Measurements from ENCODE around the gene NPY2R.

NPY2R gene

GRCh38 chr4:155208258-155209054, at the start of gene NPY2R:
TSS of gene NPY2R (plus strand) at chr4:155208636. CDS start at chr4:155213940, 5,304 bp downstream.
- no peak for TF ChIP-seq JUND (IDR thresholded peaks at IDR 0.05; ENCODE audit: low read depth)
- no peak for DNase-seq (ENCODE audit: low read depth in 1 of 2, low spot score in 1 of 2)
- in situ Hi-C loops (cut with HindIII; ENCODE audit: low pct_unique_long_range_greater_than_20kb, low sequenced_read_pairs) = no loop called here

GRCh38 chr4:155161357-155161756, 47.1 kb upstream of the NPY2R start:
- in situ Hi-C loops (cut with HindIII; ENCODE audit: low pct_unique_long_range_greater_than_20kb, low sequenced_read_pairs) = no loop called here
- DNase-seq (ENCODE audit: low read depth in 1 of 2, low spot score in 1 of 2) = no peak
- no peak for TF ChIP-seq JUND (IDR thresholded peaks at IDR 0.05; ENCODE audit: low read depth)

DNA sequence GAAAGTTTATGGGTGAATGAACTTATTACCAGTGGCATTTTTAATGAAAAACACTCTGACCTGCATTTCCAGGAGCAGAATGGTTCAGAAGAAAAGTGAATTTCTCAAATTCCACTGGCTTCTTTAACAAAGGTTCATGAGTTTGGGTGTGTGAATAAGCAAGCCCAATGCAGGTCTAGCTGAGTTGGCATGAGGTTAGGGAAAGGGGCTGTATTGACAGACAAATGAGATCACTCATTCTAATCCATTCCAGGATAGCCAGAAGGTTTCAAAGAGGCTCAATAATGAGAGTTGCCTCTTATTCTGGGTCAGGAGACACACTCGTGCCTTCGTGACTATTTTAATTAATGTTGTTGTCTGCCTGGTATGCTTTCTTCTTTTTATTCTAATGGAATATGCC, 43.7 kb upstream of the NPY2R start:
- TF ChIP-seq JUND (IDR thresholded peaks at IDR 0.05; ENCODE audit: low read depth) = no peak
- in situ Hi-C loops (cut with HindIII; ENCODE audit: low pct_unique_long_range_greater_than_20kb, low sequenced_read_pairs) = no loop called here

GRCh38 chr4:155170569-155170968, 37.9 kb upstream of the NPY2R start:
- TF ChIP-seq JUND (IDR thresholded peaks at IDR 0.05; ENCODE audit: low read depth) = no peak
- in situ Hi-C loops (cut with HindIII; ENCODE audit: low pct_unique_long_range_greater_than_20kb, low sequenced_read_pairs) = no loop called here
- DNase-seq (ENCODE audit: low read depth in 1 of 2, low spot score in 1 of 2) = no peak

More for the DNA sequence above, 43.7 kb upstream of the NPY2R start:
- DNase-seq (ENCODE audit: low read depth in 1 of 2, low spot score in 1 of 2) = no peak

GRCh38 chr4:155173371-155173770, 35.1 kb upstream of the NPY2R start:
- in situ Hi-C loops (cut with HindIII; ENCODE audit: low pct_unique_long_range_greater_than_20kb, low sequenced_read_pairs) = no loop called here
- DNase-seq (ENCODE audit: low read depth in 1 of 2, low spot score in 1 of 2) = no peak
- TF ChIP-seq JUND (IDR thresholded peaks at IDR 0.05; ENCODE audit: low read depth) = no peak

- in situ Hi-C loops (cut with HindIII; ENCODE audit: low pct_unique_long_range_greater_than_20kb, low sequenced_read_pairs) = no loop called here
- DNase-seq (ENCODE audit: low read depth in 1 of 2, low spot score in 1 of 2) = no peak
- no peak for TF ChIP-seq JUND (IDR thresholded peaks at IDR 0.05; ENCODE audit: low read depth)
Measured at GRCh38 chr4:155174668-155175067, 33.8 kb upstream of the NPY2R start.

GRCh38 chr4:155179216-155179615, 29.2 kb upstream of the NPY2R start:
- in situ Hi-C loops (cut with HindIII; ENCODE audit: low pct_unique_long_range_greater_than_20kb, low sequenced_read_pairs) = no loop called here
- peak in 1 of 2 experiments; percentile 14 for DNase-seq (ENCODE audit: low read depth in 1 of 2, low spot score in 1 of 2)
- TF ChIP-seq JUND (IDR thresholded peaks at IDR 0.05; ENCODE audit: low read depth) = no peak

- no peak for TF ChIP-seq JUND (IDR thresholded peaks at IDR 0.05; ENCODE audit: low read depth)
- in situ Hi-C loops (cut with HindIII; ENCODE audit: low pct_unique_long_range_greater_than_20kb, low sequenced_read_pairs) = no loop called here
- no peak for DNase-seq (ENCODE audit: low read depth in 1 of 2, low spot score in 1 of 2)
Measured at GRCh38 chr4:155186972-155187371, 21.5 kb upstream of the NPY2R start.

GRCh38 chr4:155187989-155188388, 20.4 kb upstream of the NPY2R start:
- no peak for TF ChIP-seq JUND (IDR thresholded peaks at IDR 0.05; ENCODE audit: low read depth)
- no peak for DNase-seq (ENCODE audit: low read depth in 1 of 2, low spot score in 1 of 2)
- in situ Hi-C loops (cut with HindIII; ENCODE audit: low pct_unique_long_range_greater_than_20kb, low sequenced_read_pairs) = no loop called here

DNA sequence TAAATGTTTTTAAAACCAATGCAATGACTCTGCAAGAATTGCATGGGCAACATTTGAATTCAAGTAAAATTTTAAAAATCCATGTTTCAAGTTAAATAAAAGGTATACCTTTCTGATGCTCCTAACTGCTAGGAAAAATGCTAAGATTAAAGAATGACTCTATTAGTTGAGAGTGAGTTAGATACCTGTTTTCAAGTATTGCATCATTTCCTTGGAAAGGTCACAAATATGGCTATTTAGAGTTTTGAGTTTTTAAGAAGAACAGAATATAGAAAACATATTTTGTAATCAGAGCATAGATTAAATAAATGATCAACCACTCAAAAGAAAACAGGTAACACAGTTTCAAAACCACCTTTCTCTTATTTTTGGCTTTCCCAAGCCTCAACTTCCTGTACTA, 18.3 kb upstream of the NPY2R start:
- in situ Hi-C loops (cut with HindIII; ENCODE audit: low pct_unique_long_range_greater_than_20kb, low sequenced_read_pairs) = no loop called here

DNA sequence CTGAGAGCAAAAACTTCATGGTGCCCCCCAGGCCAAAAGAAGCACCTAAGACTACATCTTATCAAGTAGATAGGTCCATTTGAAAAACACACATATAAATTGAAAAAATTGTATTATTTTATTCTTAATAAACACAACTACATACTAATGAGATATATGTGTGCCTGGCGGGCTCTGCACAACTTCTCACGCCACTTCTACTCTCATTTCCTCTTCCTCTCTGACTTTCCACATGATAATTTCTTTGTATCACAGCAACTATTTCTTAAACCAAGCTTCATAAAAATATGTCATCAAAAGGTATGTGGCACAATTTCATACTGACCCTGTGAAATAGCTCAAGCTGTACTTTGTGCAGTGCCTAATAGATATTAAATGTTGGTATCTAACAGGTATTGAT, 10.7 kb upstream of the NPY2R start:
- TF ChIP-seq JUND (IDR thresholded peaks at IDR 0.05; ENCODE audit: low read depth) = no peak
- no peak for DNase-seq (ENCODE audit: low read depth in 1 of 2, low spot score in 1 of 2)
- in situ Hi-C loops (cut with HindIII; ENCODE audit: low pct_unique_long_range_greater_than_20kb, low sequenced_read_pairs) = no loop called here

More for the DNA sequence above, 18.3 kb upstream of the NPY2R start:
- DNase-seq (ENCODE audit: low read depth in 1 of 2, low spot score in 1 of 2) = no peak
- TF ChIP-seq JUND (IDR thresholded peaks at IDR 0.05; ENCODE audit: low read depth) = no peak

DNA sequence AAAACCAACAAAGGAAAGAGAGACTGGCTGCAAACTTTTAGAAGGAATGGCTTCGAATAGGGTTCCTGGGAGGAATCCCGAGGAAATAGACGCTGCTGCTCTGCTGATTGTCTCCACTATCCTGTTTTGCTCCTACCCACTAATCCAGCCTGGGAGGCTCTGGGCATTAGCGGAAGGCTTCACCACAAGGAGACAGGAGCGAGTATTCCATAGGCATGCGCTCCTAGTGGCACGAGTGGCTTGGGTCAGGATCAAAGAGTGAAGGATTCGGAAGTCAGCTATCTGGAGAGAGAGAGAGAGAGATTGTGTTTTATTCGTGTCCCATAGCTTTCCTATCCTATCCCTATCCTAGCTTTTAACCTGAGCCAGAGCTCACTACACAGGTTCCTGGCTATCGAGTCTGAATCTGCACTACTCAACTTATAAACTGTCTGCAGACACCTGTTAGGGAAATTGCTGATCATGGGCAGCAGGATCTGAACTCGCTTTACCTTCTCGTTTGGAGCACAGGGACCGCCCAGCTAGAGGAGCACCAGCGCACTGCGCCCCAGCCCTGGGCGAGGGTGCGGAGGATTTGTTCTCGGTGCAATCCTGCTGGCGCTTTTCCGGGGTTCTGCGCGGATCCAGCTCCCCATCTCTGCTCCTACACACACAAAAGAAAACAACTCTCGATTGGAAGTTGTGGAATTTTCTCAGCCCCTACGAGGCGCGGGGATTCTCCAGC, 740 bp upstream of the NPY2R start:
- peak; percentile 8 to 50 for DNase-seq (ENCODE audit: low read depth in 1 of 2, low spot score in 1 of 2)
- TF ChIP-seq JUND (IDR thresholded peaks at IDR 0.05; ENCODE audit: low read depth) = no peak
- in situ Hi-C loops (cut with HindIII; ENCODE audit: low pct_unique_long_range_greater_than_20kb, low sequenced_read_pairs) = no loop called here

DNA sequence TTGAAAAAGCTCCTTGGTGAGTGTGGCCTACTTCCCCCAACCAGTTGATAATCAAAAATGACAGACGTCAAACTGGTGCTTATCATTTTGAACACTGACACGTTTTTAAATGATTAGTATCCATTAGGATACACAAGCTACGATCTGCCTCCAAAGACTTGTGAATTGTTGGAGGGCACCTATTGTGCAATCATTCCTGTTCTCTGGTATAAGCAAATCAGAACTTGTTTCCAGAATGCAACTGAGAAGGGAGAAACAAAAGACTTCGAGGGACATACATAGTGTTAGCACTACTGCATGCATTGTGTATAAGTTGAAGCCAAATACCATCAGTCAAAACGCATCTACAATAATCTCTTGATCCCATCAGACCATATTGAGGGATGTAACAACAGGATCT, 11.6 kb downstream of the NPY2R start:
- no peak for TF ChIP-seq JUND (IDR thresholded peaks at IDR 0.05; ENCODE audit: low read depth)
- in situ Hi-C loops (cut with HindIII; ENCODE audit: low pct_unique_long_range_greater_than_20kb, low sequenced_read_pairs) = no loop called here
- no peak for DNase-seq (ENCODE audit: low read depth in 1 of 2, low spot score in 1 of 2)

Data from T47D (cell line).